IMR-90 (cell line): ENCODE data around the gene HDAC5.

Source experiments
- BHLHE40 ChIP-seq: fragments of 150-350 bp; IDR thresholded peaks from 2 replicates; pipeline ENCODE4 v1.6.1; 2016; ENCODE audit warnings: mild to moderate bottlenecking, low read depth, low read length
- CTCF ChIP-seq: conservative IDR thresholded peaks from 2 replicates; pipeline ENCODE4 v1.5.1; 2012; ENCODE audit warnings: mild to moderate bottlenecking, low read depth, low read length, improper control_type of control experiment
- ELK1 ChIP-seq: fragments of 150-350 bp; IDR thresholded peaks from 2 replicates; pipeline ENCODE4 v1.6.1; 2016; ENCODE audit warnings: low read depth, mild to moderate bottlenecking, low read length, moderate library complexity, borderline replicate concordance
- FOS ChIP-seq: fragments of 150-350 bp; IDR thresholded peaks from 2 replicates; pipeline ENCODE4 v1.6.1; 2016; ENCODE audit warnings: low read depth, low read length
- MXI1 ChIP-seq: IDR thresholded peaks from 2 replicates; pipeline ENCODE4 v1.6.1; 2012; ENCODE audit warnings: low read depth, mild to moderate bottlenecking, low read length, moderate library complexity, borderline replicate concordance
- NFE2L2 ChIP-seq: fragments of 150-350 bp; IDR thresholded peaks from 2 replicates; pipeline ENCODE4 v1.6.1; 2016; ENCODE audit warnings: low read depth, mild to moderate bottlenecking, low read length
- POLR2A ChIP-seq: IDR thresholded peaks from 2 replicates; pipeline ENCODE4 v1.6.1; 2012; ENCODE audit warnings: mild to moderate bottlenecking, low read depth, low read length
- RAD21 ChIP-seq: IDR thresholded peaks from 2 replicates; pipeline ENCODE4 v1.6.1; 2012; ENCODE audit warnings: low read length, improper control_type of control experiment
- RCOR1 ChIP-seq: IDR thresholded peaks from 2 replicates; pipeline ENCODE4 v1.6.1; 2012; ENCODE audit warnings: mild to moderate bottlenecking, low read length, improper control_type of control experiment; ENCODE audit not compliant: insufficient replicate concordance
- RFX5 ChIP-seq: IDR thresholded peaks from 2 replicates; pipeline ENCODE4 v1.8.0; 2012; ENCODE audit warnings: low read depth, mild to moderate bottlenecking, low read length, moderate library complexity
- USF2 ChIP-seq: fragments of 150-350 bp; IDR thresholded peaks from 2 replicates; pipeline ENCODE4 v1.6.1; 2017; ENCODE audit warnings: mild to moderate bottlenecking, antibody characterized with exemption, low read length, low read depth

- TF ChIP-seq CTCF = no peak
- TF ChIP-seq NFE2L2 = no peak
- TF ChIP-seq POLR2A = no peak
- no peak for TF ChIP-seq USF2
- no peak for TF ChIP-seq ELK1
- no peak for TF ChIP-seq RFX5
- no peak for TF ChIP-seq FOS
- TF ChIP-seq BHLHE40 = no peak
- TF ChIP-seq RAD21 = no peak
- TF ChIP-seq MXI1 = no peak
- no peak for TF ChIP-seq RCOR1
Measured at GRCh38 chr17:44029736-44030135, 93.7 kb downstream of the HDAC5 start.
